GM19395 (cell line): ENCODE results near the gene NPFFR2.
A peak's percentile ranks its signal among the peaks of the same experiment; 100 is the strongest.
"Not testable (repeated sequence)": the region's sequence is repeated elsewhere in the genome, so short reads cannot be mapped to it uniquely, and the experiment has no call there.

Experiments
- ATAC-seq: cut with Tn5 transposase; IDR thresholded peaks from one replicate; pipeline ENCODE4 v1.9.1; 2021; ENCODE audit warnings: mild to moderate bottlenecking, moderate library complexity; ENCODE audit not compliant: unreplicated experiment

Gene NPFFR2

DNA sequence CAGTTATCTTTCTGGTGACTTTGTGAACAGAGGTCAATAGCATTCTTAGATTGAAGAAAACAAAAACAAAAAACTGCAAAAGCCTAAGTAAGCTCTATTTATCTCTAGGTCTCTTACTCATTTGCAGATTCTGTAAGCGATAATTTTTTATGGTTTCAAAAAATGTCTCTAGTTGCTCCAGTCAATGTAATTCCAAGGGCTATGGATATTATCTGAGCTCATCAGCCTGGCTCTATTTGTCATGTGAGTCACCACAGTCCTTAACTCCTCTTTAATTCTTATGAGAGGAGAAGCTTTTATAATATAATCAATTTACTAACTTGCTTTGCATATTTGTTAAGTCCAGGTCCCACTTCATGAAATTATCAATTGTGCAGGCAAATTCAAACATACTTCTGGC, 79.1 kb downstream of the NPFFR2 start:
- no peak for ATAC-seq

GRCh38 chr4:72111863-72112262, 80.1 kb downstream of the NPFFR2 start:
- ATAC-seq, result no peak

DNA sequence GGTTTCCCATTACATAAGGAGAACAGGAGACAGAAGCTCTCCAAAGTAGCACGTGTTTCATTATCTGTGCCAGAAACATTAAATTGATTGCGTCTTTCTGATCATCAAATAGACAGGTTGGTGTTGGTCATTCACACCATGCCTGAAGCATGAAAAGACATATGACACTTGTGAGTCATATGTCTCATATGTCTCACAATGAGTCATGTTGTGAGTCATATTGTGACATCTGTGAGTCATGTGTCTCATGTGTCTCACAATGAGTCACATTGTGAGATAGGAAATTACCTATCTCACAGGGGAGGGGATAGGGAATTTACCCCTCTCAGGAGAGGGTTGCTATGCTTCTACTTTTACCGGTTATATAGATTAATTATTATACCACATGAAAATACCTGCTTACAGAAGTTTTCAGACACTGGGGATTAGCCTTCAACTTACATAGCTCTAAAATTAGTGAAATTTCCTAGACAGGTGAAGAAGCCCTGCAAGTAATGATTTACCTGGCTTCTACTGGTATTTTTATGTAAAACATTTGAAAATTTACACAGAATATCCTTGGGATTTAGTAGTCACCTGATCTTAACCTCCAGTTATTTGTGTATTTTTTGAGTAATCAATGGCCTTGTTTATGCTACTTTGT, 80.8 kb downstream of the NPFFR2 start:
- peak; percentile 96 for ATAC-seq

GRCh38 chr4:72118017-72118416, 86.2 kb downstream of the NPFFR2 start:
- ATAC-seq, result peak; percentile 74

- no peak for ATAC-seq
Observed at GRCh38 chr4:72119946-72120345, 88.1 kb downstream of the NPFFR2 start.

DNA sequence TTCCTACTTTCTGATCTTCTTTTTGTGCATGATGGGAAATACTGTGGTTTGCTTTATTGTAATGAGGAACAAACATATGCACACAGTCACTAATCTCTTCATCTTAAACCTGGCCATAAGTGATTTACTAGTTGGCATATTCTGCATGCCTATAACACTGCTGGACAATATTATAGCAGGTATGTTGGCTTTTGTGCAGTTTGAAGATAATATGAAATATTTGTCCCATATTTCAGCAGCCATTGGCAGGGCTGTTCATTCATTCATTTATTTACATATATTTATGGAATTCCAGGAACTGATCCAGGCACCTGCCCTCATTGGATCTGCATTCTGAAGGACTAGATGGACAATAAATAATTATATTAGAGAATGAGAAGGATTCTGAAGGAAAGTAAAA, 96.9 kb downstream of the NPFFR2 start:
- no peak for ATAC-seq

DNA sequence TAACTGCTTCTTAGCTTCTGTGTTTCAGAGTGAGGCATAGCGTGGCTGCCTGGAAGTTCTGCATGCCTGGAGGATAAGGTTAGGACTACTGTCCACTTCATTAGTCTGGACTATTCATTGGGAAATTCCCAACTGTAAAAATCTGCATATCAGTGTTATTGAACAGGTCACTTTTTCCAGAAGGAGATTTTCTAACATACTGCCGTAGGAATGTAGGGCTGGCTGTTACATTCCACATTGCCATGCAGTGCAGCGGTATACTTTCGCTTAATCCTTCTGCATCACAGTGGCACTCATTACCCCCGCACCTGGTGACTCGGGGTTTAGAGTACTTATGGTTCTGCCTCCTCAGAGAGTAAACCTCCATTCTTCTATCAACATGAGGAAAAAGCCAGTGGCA, 104.6 kb downstream of the NPFFR2 start:
- no peak for ATAC-seq

DNA sequence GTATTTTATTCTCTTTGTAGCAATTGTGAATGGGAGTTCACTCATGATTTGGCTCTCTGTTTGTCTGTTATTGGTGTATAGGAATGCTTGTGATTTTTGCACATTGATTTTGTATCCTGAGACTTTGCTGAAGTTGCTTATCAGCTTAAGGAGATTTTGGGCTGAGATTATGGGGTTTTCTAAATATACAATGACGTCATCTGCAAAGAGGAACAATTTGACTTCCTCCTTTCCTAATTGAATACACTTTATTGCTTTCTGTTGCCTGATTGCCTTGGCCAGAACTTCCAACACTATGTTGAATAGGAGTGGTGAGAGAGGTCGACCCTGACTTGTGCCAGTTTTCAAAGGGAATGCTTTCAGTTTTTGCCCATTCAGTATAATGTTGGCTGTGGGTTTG, 108.2 kb downstream of the NPFFR2 start:
- not testable (repeated sequence) for ATAC-seq

- no peak for ATAC-seq
Observed at GRCh38 chr4:72144241-72144640, 112.4 kb downstream of the NPFFR2 start.

DNA sequence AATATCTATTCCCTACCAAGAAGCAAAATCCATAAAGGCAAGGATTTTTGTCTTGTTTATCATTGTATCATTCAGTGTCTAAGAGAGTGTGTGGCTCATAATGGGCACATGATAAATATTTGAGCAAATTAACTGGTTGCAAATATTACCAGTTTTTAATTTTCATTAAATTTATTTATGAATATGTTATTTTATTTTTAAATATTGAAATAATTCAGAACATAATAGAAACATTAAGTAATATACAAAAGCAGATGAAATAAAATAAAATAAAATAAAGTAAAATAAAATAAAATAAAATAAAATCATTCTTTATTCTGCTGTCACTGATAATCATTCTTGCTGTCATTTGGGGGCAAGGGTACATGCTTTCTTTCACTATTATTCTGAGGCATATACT, 120.9 kb downstream of the NPFFR2 start:
- ATAC-seq, result no peak

- ATAC-seq, result not testable (repeated sequence)
Observed at GRCh38 chr4:72153634-72154033, 121.8 kb downstream of the NPFFR2 start.

GRCh38 chr4:72169285-72169684, 137.5 kb downstream of the NPFFR2 start:
- ATAC-seq, result not testable (repeated sequence)

DNA sequence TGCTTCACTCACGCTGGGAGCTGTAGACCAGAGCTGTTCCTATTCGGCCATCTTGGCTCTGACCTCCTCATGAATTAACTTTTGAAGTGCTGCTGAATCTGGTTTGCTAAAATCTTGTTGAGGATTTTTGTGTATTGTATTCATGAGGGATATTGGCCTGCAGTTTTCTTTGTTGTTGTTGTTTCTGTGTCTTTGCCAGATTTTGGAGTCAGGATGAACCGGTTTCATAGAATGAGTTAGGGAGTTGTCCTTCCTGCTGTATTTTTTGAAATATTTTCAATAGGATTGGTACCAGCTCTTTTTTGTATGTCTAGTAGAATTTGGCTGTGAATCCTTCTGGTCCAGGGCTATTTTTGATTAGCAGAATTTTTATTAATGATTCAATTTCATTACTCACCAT, 138.1 kb downstream of the NPFFR2 start:
- no peak for ATAC-seq

- no peak for ATAC-seq
Observed at GRCh38 chr4:72171761-72172160, 140.0 kb downstream of the NPFFR2 start.

GRCh38 chr4:72179342-72179741, 147.5 kb downstream of the NPFFR2 start:
- no peak for ATAC-seq

- peak; percentile 88 for ATAC-seq
Observed at GRCh38 chr4:72186714-72187113, 154.9 kb downstream of the NPFFR2 start.

- ATAC-seq, result no peak
Observed at GRCh38 chr4:72194046-72194445, 162.2 kb downstream of the NPFFR2 start.

GRCh38 chr4:72194453-72194852, 162.7 kb downstream of the NPFFR2 start:
- no peak for ATAC-seq
